HG02884 (cell line): ENCODE measurements around the gene TET3.
"Not testable (repeated sequence)": the region's sequence is repeated elsewhere in the genome, so short reads cannot be mapped to it uniquely, and the experiment has no call there.

Source experiments
- ATAC-seq: cut with Tn5 transposase; IDR thresholded peaks from one replicate; pipeline ENCODE4 v1.9.1; 2021; ENCODE audit warnings: mild to moderate bottlenecking, moderate library complexity; ENCODE audit not compliant: unreplicated experiment

TET3 gene

GRCh38 chr2:73984203-73984921 lies at the start of gene TET3:
TSS of gene TET3 (plus strand) at chr2:73984910. CDS start at chr2:73986404, 1,494 bp downstream.
- no peak for ATAC-seq

- no peak for ATAC-seq
These were observed 49.1 kb upstream of the TET3 start for GRCh38 chr2:73935641-73936040.

- ATAC-seq: no peak
These were observed 47.4 kb upstream of the TET3 start for GRCh38 chr2:73937103-73937885.

GRCh38 chr2:73937899-73938298 lies 46.8 kb upstream of the TET3 start:
- ATAC-seq: no peak

- ATAC-seq: no peak
These were observed 45.9 kb upstream of the TET3 start for GRCh38 chr2:73938718-73939352.

GRCh38 chr2:73939419-73939818 lies 45.3 kb upstream of the TET3 start:
- no peak for ATAC-seq

- not testable (repeated sequence) for ATAC-seq
These were observed 44.6 kb upstream of the TET3 start for GRCh38 chr2:73940066-73940465.

GRCh38 chr2:73942664-73943063 lies 42.0 kb upstream of the TET3 start:
- no peak for ATAC-seq

- ATAC-seq: peak; percentile 62
These were observed 40.0 kb upstream of the TET3 start for GRCh38 chr2:73944714-73945113.

GRCh38 chr2:73946215-73946614 lies 38.5 kb upstream of the TET3 start:
- ATAC-seq: no peak

GRCh38 chr2:73946666-73947065 lies 38.0 kb upstream of the TET3 start:
- ATAC-seq: no peak

GRCh38 chr2:73947412-73948018 lies 37.2 kb upstream of the TET3 start:
- ATAC-seq: no peak

GRCh38 chr2:73949802-73950201 lies 34.9 kb upstream of the TET3 start:
- no peak for ATAC-seq

- no peak for ATAC-seq
These were observed 31.9 kb upstream of the TET3 start for GRCh38 chr2:73952499-73953446.

- ATAC-seq: no peak
These were observed 28.4 kb upstream of the TET3 start for GRCh38 chr2:73956218-73956865.

GRCh38 chr2:73961274-73961673 lies 23.4 kb upstream of the TET3 start:
- ATAC-seq: no peak

GRCh38 chr2:73961823-73962615 lies 22.7 kb upstream of the TET3 start:
- no peak for ATAC-seq

GRCh38 chr2:73962798-73963197 lies 21.9 kb upstream of the TET3 start:
- no peak for ATAC-seq
